HG03175 (cell line): Measurements from ENCODE around the gene MSTN.

ENCODE experiments used
- ATAC-seq: cut with Tn5 transposase; IDR thresholded peaks from one replicate; pipeline ENCODE4 v1.9.1; 2021; ENCODE audit warnings: mild to moderate bottlenecking, moderate library complexity; ENCODE audit not compliant: unreplicated experiment

The MSTN gene

DNA sequence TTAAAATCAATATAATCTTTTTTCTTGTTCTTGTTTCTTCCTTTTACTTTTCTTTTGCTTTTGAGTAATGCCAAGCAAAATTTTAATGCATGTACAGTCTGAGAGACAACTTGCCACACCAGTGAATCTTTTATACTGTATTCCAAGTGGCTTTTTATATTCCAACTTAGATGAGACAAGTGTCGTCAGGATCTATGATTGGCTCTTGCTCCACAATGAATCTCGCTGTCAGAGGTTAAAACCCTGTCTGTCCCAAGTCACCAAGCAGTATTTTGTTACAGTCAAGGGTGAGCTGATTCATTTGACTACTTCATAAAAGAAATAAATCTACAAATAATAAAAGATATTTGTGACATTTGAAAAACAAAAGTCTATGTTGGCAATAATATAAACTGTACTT is at the start of gene MSTN:
Gene MSTN (minus strand): TSS at position 129 of the 400 bp plus-strand sequence. CDS start 133 bp downstream, outside the sequence.
- ATAC-seq = no peak

DNA sequence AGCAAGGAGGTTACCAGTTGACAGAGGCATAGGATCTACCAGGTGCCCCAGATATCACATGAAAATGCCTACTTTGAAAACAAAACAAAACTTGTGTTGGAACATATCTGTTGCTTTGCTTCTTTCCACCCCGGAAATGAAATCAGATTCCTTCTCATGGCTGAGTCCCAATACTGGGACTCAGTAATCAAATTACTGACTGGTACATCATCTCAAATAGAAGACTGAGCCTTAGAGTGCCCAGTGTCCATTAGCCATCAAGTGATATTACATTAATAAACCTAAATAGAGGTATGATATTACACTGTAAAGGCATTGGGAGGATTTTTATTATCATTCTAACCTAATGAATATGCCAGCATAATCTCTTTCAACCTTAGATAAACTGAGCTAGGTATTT is 48.6 kb upstream of the MSTN start:
- ATAC-seq = no peak

DNA sequence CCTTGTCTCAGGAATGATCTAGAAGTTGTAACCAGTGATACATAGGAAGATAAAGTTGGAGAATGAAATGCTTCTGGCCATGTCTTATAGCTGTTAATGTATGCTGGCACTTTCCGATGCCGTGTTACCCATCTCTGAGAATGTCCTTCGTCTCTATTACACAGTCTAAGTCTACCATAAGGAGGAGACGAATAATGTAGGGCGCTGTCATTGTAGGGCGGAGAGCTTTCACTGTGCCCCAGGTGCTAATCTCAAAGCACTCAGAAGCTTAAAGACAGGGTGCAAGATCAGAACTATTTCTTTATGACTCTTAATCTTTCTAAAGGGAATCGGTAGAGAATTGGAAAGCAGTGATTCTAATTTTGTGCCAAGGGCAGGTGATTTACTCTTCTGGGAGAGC is 48.2 kb upstream of the MSTN start:
- ATAC-seq = no peak

DNA sequence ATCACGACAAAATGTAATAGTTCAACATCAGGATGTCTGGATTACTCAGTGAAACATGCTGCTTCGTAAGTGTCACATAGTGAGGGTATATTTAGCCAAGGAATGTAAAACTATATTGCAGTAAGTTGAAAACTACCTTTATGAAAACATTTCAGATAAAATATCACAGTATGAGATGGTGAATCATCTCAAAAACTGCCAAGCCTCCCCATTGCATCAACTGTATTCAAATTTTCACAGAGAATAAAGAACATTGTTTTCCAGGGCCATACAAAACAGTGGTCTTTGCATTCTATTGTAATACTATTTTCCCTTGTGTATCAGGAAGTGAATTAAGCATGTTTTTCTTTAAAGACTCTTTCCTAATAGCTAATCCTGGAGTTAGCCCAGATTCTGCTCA is 47.6 kb upstream of the MSTN start:
- no peak for ATAC-seq

DNA sequence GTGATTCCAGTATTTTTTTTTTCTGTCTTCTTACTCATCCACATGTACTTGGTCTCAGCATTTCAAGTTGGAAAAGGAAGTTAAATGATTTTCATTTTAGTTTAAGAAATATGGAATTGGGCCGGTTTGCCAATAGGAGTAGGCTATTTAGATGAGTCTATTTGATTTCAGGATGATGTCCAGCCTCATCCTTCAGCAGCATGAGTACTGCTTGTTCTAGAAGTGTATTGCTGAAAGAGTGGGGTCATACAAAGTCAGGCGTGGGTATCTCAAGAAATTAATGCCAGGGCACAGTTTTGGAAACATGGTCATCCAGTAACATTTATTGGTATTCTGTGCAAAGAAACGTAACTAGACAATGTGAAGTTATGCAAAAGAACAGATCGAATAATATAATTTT is 44.9 kb upstream of the MSTN start:
- no peak for ATAC-seq

DNA sequence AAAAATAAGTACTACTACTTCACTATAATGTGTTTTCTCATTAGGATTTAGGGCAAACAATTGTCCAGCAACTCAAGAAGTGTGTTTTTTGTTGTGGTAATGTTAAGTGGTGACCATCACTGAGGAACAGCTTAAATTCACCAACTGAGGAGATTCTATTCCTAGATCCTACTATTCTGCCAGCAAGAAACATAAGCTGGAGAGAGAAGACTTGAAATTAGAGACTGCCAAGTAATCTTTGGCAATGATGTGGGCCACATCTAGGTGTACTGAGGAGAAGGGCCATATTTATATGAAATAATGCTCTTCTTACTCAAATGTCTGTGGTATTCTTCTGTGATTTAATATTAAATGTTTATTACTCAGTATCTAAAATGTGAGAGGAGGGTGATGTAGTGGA is 44.3 kb upstream of the MSTN start:
- no peak for ATAC-seq

DNA sequence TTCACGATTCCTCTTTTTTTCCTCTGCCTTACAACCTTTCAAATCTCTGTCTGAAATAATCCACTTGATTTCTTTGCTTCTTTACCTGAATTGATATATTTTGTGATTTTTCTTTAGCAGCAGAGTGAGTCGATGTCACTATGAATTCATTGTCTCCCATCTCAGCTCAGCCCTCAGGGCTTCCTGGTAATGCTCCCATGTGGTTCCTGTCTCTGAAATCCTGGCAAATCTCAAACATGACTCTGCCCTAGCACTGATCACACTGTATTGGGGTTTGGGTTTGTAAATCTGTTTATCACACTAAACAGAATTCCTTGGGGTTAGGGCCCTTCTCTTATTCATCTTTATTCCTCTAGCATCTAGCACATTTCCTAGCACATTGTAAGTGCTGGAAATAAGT is 43.0 kb upstream of the MSTN start:
- no peak for ATAC-seq

DNA sequence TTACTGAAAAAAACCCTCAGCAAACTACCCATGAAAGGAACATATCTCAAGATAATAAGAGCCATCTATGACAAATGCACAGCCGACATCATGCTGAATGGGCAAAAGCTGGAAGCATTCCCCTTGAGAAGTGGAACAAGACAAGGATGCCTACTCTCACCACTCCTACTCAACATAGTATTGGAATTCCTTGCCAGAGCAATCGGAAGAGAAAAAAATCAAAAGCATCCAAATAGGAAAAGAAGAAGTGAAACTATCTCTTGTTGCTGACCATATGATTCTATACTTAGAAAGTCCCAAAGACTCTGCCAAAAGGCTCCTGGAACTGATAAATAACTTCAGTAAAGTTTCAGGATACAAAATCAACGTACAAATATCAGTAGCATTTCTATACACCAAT is 40.6 kb upstream of the MSTN start:
- no peak for ATAC-seq

DNA sequence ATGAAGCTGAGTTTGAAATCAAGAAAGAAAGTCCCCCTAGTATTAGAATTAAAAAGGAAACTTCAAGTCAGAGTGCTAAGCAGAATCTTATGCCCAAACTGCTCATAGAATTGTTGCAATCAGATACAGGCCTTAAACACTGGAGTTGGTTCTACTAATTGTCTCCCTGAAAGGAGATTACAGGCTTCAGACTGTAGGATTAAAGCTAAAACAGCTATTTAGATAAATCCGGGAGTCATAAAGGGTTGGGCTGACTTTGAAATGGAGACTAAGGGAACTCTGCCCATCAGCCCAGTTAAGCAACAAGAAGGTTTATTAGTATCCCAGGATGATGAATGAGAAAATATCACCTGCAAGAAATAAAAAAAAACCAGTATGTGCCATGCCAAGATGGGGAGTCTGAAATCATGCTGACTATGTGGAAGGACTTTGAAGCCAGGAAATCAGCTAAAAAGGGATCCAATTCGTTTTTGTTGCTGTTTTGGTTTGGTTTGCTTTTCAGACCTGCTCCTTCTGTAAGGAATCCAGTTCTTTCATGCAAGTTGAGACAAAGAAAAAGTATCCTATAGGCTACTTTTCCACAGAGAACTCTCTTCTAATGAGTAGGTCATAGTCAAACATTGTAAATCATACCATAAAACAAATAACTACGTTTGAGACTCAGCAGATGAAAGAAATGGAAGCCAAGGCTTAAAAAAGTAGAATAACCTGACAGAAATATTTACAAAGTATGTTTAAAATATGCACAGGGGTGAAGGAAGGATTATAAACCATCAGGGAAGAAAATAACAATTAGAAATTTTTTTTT is 37.6 kb upstream of the MSTN start:
- ATAC-seq = no peak

DNA sequence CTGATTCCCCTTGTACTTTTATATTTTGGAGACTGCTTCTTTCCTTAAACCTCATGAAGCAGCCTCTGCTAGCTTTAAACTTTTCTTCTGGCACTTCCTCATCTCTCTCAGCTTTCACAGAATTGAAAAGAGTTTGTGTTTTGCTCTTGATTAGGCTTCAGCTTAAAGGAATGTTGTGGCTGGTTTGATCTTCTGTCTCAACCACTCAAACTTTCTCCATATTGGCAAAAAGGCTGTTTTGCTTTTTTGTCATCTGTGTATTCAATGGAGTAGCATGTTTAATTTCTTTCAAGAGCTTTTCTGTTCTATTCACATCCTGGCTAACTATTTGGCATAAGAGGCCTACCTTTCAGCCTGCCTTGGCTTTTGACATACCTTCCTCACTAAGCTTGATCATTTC is 36.3 kb upstream of the MSTN start:
- ATAC-seq = no peak

DNA sequence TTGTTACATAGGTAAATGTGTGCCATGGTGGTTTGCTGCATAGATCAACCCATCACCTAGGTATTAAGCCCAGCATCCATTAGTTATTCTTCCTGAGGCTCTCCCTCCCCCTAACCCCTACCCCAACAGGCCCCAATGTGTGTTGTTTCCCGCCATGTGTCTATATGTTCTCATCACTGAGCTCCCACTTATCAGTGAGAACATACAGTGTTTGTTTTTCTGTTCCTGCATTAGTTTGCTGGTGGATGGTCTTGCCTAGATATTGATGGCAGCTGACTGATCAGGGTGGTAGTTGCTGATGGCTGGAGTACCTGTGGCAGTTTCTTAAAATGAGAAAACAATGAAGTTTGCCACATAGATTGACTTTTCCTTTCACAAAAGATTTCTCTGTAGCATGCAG is 34.6 kb upstream of the MSTN start:
- ATAC-seq = no peak

DNA sequence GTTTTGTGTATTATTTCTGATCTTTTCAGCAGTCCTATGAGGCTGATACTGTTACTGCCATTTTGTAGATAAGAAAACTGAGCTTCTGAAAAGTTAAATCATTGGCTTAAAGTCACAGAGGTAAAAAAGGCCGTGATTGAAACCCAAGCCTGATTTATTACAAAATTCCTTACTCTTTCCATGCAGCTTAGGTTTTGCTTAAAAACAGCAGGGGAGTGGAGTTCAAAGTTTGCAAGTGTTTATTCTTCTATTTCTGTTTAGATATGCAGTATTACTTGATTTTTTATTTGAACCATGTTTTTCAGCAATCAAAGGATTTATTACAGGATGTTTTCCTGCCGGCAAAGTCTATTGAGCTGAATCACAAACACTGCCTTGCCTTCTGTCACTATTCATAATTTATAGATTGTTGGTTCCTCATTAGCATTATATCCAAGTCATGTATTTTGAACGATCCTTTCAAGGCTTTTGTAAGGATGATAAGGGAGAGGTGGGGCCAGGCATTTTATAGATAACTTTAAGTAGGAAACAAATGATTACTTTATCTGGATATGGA is 31.9 kb upstream of the MSTN start:
- ATAC-seq = no peak

DNA sequence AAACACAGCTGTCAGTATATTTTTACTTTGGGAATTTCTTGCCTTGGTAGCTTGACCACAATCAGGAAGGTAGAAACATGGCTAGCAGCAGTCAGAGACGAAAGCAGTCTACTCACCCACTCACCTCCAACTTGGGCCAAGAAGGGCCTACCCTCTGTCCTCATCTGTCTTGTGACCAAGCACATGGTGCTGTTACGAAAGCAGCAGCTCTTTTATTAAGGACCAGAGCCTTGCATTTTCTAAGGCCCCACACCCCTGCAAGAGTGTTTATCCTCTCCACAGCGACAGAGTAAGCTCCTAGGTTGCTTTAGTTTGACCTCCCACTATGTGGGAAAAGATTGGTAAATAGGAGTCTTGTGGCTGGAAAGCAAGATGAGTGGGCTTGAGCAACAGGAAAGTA is 31.3 kb upstream of the MSTN start:
- ATAC-seq = no peak

DNA sequence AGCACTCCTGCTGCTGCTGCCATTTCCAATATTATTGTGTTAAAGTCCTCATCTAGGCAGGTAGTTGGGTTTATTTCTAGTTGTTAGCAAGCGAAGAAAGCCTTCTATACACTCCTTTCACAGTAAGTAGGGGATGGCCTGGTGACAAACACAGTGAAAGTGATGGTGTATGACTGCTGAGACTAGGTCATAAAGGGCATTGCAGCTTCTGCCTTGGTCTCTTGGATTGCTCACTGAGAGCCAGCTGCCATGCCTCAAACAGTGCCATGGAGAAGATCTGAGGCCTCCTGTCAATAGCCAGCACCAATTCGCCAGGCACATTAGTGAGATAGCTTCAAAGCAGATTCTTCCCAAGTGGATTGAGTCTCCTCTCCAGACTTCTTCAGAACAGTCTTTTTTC is 27.6 kb upstream of the MSTN start:
- peak; percentile 44 for ATAC-seq

DNA sequence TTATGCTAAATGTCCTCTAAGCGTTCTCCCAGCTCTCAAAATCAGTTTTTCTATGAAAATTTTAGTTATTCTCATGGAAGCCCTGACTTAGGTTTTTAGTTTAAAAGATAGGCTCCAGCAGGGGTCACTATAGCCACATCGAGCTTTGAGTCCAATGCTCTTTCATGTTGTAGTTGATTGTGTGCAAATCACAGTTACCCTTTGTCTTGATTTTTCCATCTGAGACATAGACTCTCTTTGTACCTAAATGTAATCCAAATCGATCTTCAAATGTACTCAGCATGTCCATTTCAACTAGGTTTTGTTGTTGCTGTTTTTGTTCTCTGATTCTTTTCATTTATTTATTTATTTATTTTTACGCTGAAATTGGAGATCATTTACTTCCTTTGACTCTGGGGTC is 26.4 kb upstream of the MSTN start:
- ATAC-seq = peak; percentile 77

DNA sequence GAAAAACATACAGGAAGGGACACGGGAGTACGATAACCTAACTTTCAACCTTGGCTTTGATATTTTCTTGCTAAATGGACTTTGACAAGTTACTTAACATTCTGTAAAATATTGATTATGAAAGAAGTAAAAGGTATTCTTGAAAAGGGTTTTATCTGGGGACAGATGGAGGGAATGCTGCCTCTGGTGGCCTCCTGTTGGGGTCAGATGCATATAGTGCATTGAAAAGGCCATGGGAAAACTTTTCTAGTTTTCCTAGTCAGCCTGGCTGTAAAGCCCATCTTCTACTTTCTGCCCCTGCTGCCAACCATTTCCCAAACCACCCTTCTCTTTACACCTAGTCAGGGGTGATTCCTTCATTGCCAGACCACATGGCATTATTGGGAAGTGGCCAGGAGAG is 22.2 kb upstream of the MSTN start:
- ATAC-seq = no peak

DNA sequence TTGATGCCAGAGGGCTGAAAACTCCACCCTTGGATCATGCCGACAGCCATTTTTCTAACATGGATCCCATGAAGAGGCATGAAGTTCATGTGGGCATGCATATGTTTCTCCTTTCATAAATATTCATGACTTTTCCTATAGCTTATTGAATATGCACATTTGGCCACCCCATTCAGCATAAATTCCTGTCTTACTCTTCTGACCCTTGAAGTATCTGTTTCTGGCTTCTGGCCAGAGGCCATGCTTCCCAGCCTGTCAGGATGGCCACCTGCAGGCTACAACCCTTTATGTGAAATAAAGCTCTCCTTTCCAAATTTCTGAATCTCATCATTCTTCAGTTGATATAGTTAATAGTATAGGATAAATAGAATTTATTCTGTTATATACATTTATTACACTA is 19.6 kb upstream of the MSTN start:
- no peak for ATAC-seq

DNA sequence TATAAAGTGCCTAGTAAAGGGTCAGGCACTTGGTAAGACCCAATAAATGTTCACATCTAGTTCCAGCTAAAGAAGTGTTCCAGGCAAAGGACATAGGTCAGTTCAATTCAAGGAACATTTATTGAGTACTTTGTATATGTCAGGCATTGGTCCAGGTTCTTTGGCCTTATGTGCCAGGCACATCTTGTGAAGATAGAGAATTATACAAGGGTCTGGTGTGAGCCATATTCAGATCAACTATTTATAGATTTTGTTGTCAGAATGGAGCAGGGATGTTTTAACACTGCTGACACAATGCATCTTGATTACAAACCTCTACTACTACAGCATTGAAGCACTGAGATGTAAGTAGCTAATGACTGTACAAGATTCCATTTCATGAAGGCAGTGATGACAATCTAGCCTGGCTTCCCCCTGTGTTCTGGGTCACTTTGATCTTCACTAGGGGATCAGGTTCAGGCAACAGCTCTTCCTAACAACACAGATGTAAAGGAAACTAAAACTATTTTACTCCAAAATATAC is 18.1 kb upstream of the MSTN start:
- no peak for ATAC-seq

DNA sequence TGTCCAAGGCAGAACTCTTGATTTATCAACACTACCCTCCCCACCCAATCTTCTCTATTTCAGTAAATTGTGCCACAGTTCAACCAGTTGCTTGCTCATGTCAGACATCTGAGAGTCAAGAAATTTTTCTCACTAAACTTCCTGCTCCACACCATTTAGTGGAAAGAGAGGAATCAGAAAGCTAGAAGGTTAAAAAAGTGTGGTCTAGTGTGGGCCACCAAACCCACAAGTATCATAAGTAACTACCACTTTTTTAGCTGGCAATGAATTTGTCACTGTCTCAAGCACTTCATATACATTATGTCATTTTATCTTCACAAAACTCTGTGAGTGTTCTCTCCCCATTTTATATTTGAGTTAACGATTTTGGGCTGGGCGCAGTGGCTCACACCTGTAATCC is 16.6 kb upstream of the MSTN start:
- ATAC-seq = no peak

DNA sequence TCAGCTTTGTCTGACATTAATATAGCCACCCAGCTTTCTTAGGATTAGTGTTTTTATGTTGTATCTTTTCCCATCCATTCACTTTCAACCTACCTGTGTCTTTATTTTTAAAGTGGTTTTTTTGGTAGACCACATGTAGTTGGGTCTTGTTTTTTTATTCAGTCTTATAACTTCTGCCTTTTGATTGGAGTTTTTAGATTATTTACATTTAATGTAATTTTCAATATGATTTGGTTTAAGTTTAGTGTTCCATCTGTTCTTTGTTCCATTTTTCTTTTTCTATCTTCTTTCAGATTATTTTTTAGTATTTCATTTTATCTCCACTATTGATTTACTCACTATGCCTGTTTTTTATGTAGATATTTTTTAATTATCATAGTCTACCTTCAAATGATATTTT is 13.1 kb upstream of the MSTN start:
- ATAC-seq = no peak

DNA sequence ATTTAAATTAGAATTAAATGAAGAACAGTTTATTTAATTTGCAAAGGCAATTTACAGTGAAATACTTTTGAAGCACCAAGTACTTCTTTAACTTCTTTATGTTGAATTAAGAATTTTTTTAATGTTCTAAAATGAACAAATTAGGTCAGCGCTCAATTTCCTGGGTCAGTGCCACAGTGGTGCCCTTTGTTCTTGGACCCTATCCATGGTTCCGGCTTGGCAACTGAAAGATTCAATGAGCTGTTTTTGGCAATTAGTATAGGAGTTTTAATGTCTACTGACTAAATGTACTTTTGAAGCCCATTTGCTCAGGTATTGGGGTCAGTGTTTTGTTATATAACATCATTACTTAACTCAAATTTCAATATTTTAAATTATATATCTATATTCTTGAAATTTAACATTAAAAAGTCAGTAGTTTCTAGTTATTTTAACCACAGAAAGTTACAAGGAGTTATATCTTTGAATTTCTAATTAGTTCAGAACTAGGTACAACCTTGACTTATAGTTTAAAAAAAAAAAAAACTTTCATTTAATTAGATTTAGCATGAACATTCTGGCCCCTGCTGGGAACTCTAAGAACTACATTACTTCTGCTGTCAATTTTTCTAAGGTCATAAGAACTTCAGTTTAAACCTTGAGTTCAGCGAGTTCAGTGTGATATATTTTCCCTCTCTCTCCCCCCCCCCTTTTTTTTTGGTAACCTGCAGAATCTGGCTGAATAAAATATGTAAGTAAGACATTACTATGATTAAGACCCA is 7.6 kb upstream of the MSTN start:
- peak; percentile 76 for ATAC-seq

DNA sequence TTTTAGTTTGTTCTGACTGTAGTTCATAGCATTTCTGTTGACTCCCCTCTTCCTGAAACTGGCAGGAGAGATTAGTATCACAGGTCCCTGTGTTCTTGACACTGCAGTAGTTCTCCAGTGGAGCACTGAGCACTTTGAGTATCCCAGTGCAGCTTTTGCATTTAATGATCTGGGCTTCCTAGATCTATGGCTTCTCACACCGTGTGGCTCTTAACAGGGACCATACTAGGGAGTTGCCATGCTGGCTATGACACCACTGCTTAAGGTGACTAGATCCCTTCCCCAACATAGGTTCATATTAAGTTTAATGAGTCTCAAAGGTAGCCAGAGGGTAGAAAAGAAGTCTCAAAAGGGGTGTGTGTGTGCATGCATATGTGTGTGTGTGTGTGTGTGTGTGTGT is 6.2 kb upstream of the MSTN start:
- no peak for ATAC-seq
